Left ventricle myocardium superior (tissue), 1 donor: ENCODE results near the gene WIZ. TPM values are rescaled to one million over a fixed set of nuclear protein-coding genes. Genes with fewer than 3 reads are reported as not detected.
"Not testable (repeated sequence)": the region's sequence is repeated elsewhere in the genome, so short reads cannot be mapped to it uniquely, and the experiment has no call there.

Experiments used
- ATAC-seq: fragments of 200-7000 bp; cut with Tn5 transposase; one replicate; pipeline ENCODE4 v1.9.1; 2020; ENCODE audit warnings: mild to moderate bottlenecking, moderate library complexity
- DNase-seq: peaks from one replicate; pipeline ENCODE4 v3.0.0-alpha.2; 2020
- intact Hi-C: fragments of 100-400 bp; cut with micrococcal nuclease; formaldehyde crosslinking; loops from one replicate; pipeline ENCODE4 v1.11.0; 2022
- total RNA-seq: library from RNA; stranded (reverse); fragmentation: NEBNext Ultra II Directional; extraction: Animal tissue kit (Norgen Biotek cat#: 25700); gene quantifications from one replicate; pipeline ENCODE4 v1.2.1, GENCODE V29; 2021
- donor health status: DM: no; HTN: yes; CAD: no; lungs with severe emphysema.

The WIZ gene
- total RNA-seq, 1 donor from 2014 or later = 32.2 TPM

- intact Hi-C loops = no loop called here
- DNase-seq (no peak), ATAC-seq (no peak)
These were observed 27.3 kb downstream of the WIZ start for GRCh38 chr19:15422296-15423075.

- intact Hi-C loops = no loop called here
- ATAC-seq = peak; percentile 38
These were observed 28.0 kb downstream of the WIZ start for GRCh38 chr19:15421721-15422260.

DNA sequence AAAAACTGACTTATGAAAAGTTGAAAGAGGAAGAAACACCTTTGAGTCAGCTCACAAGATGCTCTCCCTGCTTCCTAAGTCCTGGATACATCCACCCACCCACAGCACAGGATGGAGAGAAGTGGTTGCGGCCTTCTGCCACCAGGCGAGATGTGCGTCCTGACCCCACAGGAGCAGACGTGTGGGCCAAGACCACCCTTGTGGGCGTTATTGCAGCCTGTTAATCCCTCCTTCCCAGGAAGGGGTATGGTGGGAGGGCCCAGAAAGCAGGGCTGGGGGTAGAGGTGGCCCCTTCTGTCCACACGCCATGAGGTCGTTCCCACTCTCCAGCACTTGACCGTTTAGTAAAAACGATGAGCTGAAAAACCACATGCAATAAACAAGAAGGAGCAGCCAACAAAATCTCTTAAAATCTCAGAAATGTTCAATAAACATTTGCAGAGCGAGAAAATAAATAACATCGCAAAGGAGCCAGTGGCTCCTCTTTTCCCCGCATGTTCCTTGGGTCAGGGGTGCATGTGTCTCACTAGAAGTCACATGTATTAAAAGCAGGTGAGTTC lies 28.5 kb downstream of the WIZ start:
- intact Hi-C loops = no loop called here
- ATAC-seq (no peak), DNase-seq (no peak)

More at GRCh38 chr19:15421721-15422260, 28.0 kb downstream of the WIZ start:
- DNase-seq = peak; percentile 85

DNA sequence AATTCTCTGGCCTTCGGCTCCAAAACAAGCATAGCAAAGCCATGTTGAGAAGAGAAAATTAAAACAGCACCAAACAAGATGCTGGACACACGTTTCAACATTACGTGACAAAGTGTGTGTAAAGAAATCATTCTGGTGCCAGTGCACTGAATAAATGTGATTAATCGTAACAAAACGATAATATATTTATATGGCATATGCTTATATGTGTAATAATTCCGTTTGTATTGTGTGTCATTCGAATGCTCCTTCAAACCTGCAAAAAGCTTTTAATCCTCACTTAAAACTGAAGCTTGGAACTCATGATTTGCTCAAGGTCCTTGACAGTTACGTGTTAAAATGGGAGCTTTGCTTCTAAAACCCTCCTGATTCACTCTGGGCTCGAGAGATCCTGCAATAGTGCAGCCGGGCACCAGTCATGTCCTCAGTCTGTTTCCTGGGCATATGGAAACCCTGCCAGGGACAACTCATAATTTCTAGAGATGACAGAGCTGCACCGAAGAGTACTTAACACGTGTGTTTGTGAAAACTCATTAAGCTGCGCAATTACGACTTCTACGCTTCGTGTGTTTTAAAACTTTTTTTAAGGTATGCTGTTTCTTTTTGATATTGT lies 30.2 kb downstream of the WIZ start:
- ATAC-seq (no peak), DNase-seq (no peak)
- intact Hi-C loops = no loop called here

- intact Hi-C loops = no loop called here
- DNase-seq (peak; percentile 98), ATAC-seq (peak; percentile 94)
These were observed 31.0 kb downstream of the WIZ start, which contains the start of gene AKAP8L for GRCh38 chr19:15418579-15419412. Gene AKAP8L, minus strand, starts transcription at chr19:15418988. Its CDS starts 65 bp downstream, at chr19:15418923.

DNA sequence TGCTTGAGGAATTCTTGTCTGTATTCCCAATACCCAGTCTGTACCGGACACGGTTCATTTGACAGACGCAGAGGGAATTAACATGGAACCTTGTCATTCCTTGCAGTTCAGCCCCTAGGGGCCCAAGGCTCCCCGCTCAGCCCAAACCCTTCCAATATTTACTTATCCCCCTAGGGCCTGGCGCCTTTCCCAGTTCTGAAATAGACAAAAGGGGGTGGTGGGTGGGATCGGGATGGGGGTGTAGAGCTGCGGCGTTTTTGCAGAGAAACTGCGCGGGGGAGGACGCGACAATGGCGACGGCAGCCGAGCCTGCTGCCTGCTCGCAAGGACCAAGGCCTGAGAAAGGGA lies 31.6 kb downstream of the WIZ start:
- ATAC-seq = no peak
- no peak for DNase-seq
- intact Hi-C loops = no loop called here

DNA sequence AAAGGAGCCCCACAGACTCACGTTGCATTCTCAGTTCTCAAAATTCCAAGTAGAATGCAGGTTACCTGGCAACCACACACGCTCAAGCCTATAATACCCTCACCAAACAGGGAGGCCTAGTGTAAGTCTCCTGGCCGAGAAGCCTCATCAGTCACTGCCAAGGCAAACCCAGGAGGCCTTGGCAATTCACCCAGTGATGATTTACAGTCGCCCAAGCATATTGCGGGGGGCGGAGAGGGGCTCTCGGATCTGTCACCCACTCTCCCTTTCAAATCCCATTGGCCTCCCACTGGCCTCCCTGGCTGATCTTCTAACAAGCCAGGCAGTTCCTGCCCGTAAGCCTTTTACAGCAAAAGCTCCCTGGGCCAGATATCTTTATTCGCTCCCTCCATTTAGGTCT lies 32.1 kb downstream of the WIZ start:
- intact Hi-C loops = no loop called here
- no peak for ATAC-seq
- DNase-seq = no peak

GRCh38 chr19:15412832-15413231 lies 36.9 kb downstream of the WIZ start:
- DNase-seq = no peak
- ATAC-seq = no peak
- intact Hi-C loops = no loop called here

DNA sequence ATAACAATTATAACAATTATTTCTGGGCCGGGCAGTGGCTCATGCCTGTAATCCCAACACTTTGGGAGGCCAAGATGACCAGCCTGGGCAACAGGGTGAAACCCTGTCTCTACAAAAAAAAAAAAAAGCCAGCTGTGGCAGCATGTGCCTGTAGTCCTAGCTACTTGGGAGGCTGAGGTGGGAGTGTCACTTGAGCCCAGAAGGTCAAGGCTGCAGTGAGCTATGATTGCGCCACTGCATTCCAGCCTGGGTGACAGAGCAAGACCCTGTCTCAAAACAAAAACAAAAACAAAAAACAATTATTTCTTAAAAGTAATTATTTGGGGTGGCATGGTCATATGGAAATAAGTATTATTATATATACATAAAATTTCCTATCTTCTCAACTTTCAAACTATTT lies 38.4 kb downstream of the WIZ start:
- ATAC-seq, DNase-seq, intact Hi-C loops: not testable (repeated sequence)

DNA sequence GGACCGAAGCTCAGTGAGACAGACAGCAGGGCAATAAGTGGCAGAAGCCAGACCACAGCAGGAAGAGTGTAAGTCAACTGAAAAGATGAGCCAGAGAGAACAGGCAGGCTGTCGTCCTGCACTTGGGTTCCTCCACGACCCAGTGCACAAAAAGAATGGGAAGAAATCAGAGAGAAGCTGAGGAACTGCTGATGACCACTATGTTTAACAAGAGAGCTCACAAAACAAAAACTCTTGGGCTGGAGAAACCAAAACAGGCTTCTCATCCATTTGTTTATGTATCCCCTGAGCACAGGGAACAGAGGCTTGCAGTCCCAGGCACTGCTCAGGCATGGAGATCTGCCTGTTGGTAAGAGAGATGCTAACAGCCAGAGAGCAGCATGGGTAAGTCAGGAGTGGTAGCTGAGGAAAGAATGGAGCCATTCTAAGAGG lies 45.0 kb downstream of the WIZ start:
- ATAC-seq (no peak), DNase-seq (no peak)
- intact Hi-C loops = no loop called here

DNA sequence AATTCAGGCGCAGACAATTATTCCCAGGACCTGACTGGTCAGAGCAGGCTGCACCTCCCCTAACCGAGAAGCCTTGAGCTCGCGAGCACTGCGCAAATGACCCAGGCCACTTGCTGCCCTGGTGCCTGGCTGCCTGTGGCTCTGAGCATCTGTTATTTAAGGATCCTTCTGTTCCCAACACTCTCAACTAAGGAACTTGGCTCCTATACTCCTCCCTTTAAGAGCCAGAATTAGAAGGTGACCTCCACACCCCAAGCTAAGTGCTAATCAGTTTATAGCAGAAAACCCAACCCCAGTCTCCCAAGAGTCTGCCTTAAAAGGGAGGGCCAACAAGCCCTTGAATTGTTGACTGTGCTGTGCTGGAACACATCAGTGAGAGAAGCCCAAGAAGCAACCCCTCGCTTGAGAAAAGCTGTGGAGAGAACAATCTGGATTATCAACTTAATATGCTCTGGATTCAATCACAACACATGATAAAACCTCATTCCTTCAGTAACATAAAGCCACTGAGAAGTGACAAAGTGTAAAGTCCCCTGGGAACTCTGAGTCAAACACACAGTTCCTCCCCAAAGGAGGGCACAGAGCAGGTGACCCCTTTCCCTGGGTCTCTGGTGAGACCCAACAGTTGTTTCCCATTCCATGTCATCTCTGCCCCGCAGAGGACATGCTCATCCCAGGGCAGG lies 45.5 kb downstream of the WIZ start:
- DNase-seq (peak; percentile 51), ATAC-seq (peak; percentile 73)
- intact Hi-C loops = no loop called here

GRCh38 chr19:15403151-15403531 lies 46.6 kb downstream of the WIZ start:
- ATAC-seq (no peak), DNase-seq (no peak)
- intact Hi-C loops = no loop called here

DNA sequence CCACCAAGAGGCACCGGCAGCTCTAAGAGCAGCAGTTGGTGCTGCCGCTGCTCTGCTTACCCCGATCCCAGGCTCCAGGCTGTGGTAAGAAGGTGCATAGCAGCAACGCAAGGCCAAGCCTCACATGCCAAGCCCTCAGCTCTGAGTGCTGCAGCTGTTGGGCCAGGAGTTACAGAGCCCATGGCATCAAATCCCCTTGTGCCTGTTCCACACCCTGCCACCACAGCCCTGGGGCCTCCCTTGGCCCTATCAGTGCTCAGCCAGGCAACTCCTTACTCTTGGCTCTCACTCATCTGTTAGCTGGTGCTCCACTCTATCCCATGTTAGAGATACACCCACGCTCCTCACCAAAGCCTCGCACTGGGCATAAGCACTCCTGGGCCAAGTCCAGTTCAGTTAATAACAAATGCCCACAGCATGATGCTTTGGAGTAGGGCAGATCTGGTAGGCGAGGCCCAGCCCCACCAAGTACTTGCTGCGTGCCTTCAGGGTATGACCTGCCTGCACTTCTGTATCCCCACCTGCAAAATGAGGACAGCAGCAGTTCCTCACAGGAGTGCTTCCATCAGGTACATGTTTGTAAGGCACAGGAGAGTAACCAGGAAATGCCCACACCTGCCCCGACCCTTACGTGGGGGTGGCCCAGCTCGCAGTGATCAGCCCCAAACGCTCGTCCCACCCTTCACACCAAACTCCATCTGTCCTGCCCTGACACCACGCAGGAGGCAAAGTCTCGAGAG lies 47.2 kb downstream of the WIZ start:
- intact Hi-C loops = no loop called here
- DNase-seq (peak; percentile 65), ATAC-seq (peak; percentile 84)

DNA sequence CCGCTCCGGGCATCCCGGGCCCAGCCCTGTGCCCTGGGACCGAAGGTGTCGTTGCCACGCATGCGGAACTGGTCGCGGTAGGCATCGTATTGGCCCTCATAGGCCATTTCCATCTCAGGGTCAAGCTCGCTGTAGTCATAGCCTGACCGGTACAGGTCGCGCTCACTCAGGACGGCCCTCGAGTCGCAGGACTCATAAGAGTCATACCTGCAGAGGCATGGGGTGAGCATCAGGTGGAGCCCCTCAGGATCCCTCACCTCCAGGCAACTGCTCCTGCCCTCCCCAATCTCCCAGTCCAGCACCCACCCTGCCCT lies 48.4 kb downstream of the WIZ start:
- intact Hi-C loops = no loop called here

GRCh38 chr19:15400521-15401396 lies 49.0 kb downstream of the WIZ start:
- intact Hi-C loops = no loop called here
- ATAC-seq = no peak
- no peak for DNase-seq

More for the DNA sequence above, 48.4 kb downstream of the WIZ start:
- ATAC-seq = no peak
- DNase-seq = no peak

GRCh38 chr19:15399635-15400034 lies 50.1 kb downstream of the WIZ start:
- intact Hi-C loops = no loop called here
- DNase-seq = no peak

DNA sequence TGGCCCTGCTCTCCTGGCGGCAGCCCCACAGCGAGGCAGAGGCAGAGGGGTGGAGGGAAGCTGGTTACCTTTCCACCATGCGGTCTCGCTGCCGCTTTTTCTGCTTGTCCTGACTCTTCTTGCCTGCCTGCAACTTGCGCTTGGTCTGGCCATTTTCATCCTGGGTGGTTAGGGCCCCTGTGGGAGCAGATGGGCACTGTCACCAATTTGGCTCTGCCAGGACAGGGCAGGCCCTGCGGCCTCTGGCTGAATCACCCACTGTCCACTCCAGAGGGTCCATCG lies 50.6 kb downstream of the WIZ start:
- ATAC-seq (no peak), DNase-seq (no peak)
- intact Hi-C loops = no loop called here

More at GRCh38 chr19:15399635-15400034, 50.1 kb downstream of the WIZ start:
- no peak for ATAC-seq
